GM12801 (cell line): ENCODE data around the gene HPCA.

ENCODE experiments used
- CTCF ChIP-seq: IDR thresholded peaks from one replicate; pipeline ENCODE4 v1.5.1; 2011; ENCODE audit warnings: control low read depth; ENCODE audit not compliant: insufficient read length; ENCODE audit errors: extremely low read depth

The HPCA gene

DNA sequence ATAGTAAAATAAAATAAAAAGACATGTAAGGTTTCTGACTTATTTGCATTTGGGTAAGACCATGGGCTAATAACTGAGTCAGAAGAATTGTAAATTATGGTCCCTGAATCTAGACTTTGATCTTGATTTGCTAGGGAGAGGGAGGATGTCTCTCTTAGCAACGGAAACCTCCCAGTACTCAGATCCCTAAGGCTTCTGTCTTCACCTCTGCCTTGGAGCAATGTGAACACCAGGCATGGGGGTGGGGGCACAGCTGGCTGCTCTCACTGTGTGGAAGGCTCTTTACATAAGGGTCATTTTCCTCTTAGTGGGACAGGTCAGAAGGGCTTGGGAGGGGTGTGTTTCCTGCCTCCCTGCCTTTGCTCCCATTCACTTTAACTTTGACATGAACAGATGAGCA, 31.9 kb downstream of the HPCA start:
- TF ChIP-seq CTCF: no peak

GRCh38 chr1:32919811-32920733, 33.8 kb downstream of the HPCA start:
- no peak for TF ChIP-seq CTCF

GRCh38 chr1:32920833-32921232, 34.5 kb downstream of the HPCA start:
- TF ChIP-seq CTCF: no peak

GRCh38 chr1:32924881-32925344, 38.6 kb downstream of the HPCA start:
- TF ChIP-seq CTCF: no peak

DNA sequence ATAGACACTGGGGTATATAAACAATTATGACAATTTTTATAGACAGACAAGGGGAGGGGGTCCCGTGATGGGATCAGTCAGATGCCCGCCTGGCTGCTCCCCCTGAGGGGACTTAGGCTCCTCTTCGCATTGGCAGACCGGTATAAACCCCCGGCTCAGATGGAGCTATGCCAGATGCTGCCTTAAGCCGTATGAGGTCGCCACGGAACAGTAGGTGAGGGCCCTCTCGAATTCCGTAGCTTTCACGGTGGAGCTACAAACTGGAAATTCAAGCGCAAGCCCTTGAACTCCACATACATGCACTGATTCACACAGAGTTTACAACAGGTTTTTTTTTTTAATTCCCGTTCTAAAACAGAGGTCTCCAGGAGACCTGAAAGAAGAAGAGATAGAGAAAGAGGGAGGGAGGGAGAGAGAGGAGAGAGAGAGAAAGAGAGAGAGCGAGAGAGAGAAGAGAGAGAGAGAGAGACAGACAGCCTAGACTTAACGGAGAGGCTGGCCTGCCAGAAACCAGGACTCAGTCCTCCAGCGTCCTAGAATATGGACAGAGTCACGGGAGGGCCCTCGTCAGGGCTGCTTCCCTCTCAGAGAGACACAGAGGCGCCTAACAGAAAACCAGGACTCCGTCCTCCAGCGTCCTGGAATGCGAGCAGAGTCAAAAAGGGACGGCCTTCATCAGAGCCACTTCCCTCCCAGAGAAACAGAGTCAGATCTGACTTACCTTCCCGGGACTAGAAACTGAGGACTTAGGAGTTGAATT, 39.3 kb downstream of the HPCA start:
- TF ChIP-seq CTCF: no peak

GRCh38 chr1:32926562-32926961, 40.3 kb downstream of the HPCA start:
- TF ChIP-seq CTCF: no peak

DNA sequence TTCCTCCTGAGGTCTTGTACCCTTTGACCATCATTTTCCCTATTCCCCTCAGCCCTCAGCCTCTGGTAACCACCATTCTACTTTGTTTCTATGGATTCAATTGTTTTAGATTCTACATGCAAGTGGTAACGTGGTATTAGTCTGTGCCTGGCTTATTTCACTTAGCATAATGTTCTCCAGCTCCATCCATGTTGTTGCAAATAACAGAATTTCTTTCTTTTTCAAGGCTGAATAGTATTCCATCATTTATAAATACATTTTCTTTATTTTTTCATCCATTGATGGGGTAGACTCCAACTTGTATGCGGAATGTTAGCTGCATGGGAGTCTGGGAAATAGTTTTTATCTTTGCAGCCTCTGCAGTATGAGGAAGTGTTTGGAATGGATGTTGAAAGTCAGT, 41.1 kb downstream of the HPCA start:
- TF ChIP-seq CTCF: no peak
